GM18909 (cell line): ENCODE results near the gene THRAP3.

Source experiments
- ATAC-seq: cut with Tn5 transposase; IDR thresholded peaks from one replicate; pipeline ENCODE4 v1.9.1; 2021; ENCODE audit warnings: mild to moderate bottlenecking; ENCODE audit not compliant: unreplicated experiment, poor library complexity

The THRAP3 gene

GRCh38 chr1:36285443-36286101, 61.3 kb downstream of the THRAP3 start:
- ATAC-seq: no peak

- no peak for ATAC-seq
Measured at GRCh38 chr1:36286802-36287201, 62.6 kb downstream of the THRAP3 start.

- no peak for ATAC-seq
Measured at GRCh38 chr1:36287595-36287994, 63.4 kb downstream of the THRAP3 start.

- ATAC-seq: no peak
Measured at GRCh38 chr1:36295390-36295789, 71.1 kb downstream of the THRAP3 start.

- ATAC-seq: no peak
Measured at GRCh38 chr1:36297062-36297461, 72.8 kb downstream of the THRAP3 start.

GRCh38 chr1:36298640-36299039, 74.4 kb downstream of the THRAP3 start:
- no peak for ATAC-seq

- no peak for ATAC-seq
Measured at GRCh38 chr1:36300526-36300925, 76.3 kb downstream of the THRAP3 start.

- no peak for ATAC-seq
Measured at GRCh38 chr1:36301220-36301619, 77.0 kb downstream of the THRAP3 start.

GRCh38 chr1:36303244-36303643, 79.0 kb downstream of the THRAP3 start:
- no peak for ATAC-seq

GRCh38 chr1:36303650-36304360, 79.6 kb downstream of the THRAP3 start:
- no peak for ATAC-seq

- no peak for ATAC-seq
Measured at GRCh38 chr1:36304521-36304920, 80.3 kb downstream of the THRAP3 start.

GRCh38 chr1:36304970-36305914, 81.0 kb downstream of the THRAP3 start:
- ATAC-seq: no peak

- no peak for ATAC-seq
Measured at GRCh38 chr1:36305915-36306209, 81.6 kb downstream of the THRAP3 start.

- ATAC-seq: peak; percentile 42
Measured at GRCh38 chr1:36306210-36306901, 82.1 kb downstream of the THRAP3 start, which contains the start of gene SH3D21. Gene SH3D21, plus strand, starts transcription at chr1:36306368. Its CDS starts 53 bp downstream, at chr1:36306421.

- ATAC-seq: peak; percentile 97
Measured at GRCh38 chr1:36306902-36307456, 82.7 kb downstream of the THRAP3 start.

- ATAC-seq: no peak
Measured at GRCh38 chr1:36307601-36308330, 83.5 kb downstream of the THRAP3 start.

- ATAC-seq: no peak
Measured at GRCh38 chr1:36309397-36309796, 85.2 kb downstream of the THRAP3 start.

- ATAC-seq: no peak
Measured at GRCh38 chr1:36320291-36320761, 96.1 kb downstream of the THRAP3 start.

- ATAC-seq: no peak
Measured at GRCh38 chr1:36320767-36321118, 96.5 kb downstream of the THRAP3 start.
